ENCODE results near the gene NELL2. TPM values are rescaled to one million over a fixed set of nuclear protein-coding genes. Genes with fewer than 3 reads are reported as not detected.

NELL2 gene
- polyA plus RNA-seq, 3 donors, result 0.09 to 0.98 (median 0.39) TPM

- H4K20me1 ChIP-seq (ENCODE audit: insufficient read depth, low read length), result no peaks in the 10 kb centered on the region
- Mint-ChIP-seq H3K36me3 (no peaks in the 10 kb centered on the region), H3K27me3 (ENCODE audit: low read depth in 3 of 3) (peaks cover 0 to under 1% (median 0%) of the 10 kb centered on the region in 3 donors), H3K27ac (no peak overlapping the region), H3K4me3 (no peak overlapping the region), H3K4me1 (no peaks in the 10 kb centered on the region), H3K9me3 (peaks cover 2 to 18% (median 10%) of the 10 kb centered on the region in 7 donors)
- no peak overlapping the region for H3K4me3 ChIP-seq (replicated peaks in 1 of 3; ENCODE audit: low read depth in 2 of 3, low read length in 3 of 3)
- no peaks in the 10 kb centered on the region for H3K79me2 ChIP-seq (ENCODE audit: insufficient read depth, low read length)
- peaks cover 0 to 6% of the 10 kb centered on the region in 2 donors for H3K9me3 ChIP-seq (replicated peaks in 1 of 2; ENCODE audit: control insufficient read depth in 1 of 2, insufficient read depth in 1 of 2, low read length in 2 of 2)
- no peak overlapping the region for H3K9ac ChIP-seq (ENCODE audit: insufficient read depth, low read length, poor library complexity, severe bottlenecking)
- H3K4me1 ChIP-seq (ENCODE audit: control insufficient read depth in 1 of 2, insufficient read depth in 2 of 2, low read length in 2 of 2), result no peaks in the 10 kb centered on the region
- no peak for DNase-seq
- TF ChIP-seq CTCF (IDR thresholded peaks at IDR 0.05), result no peak
- no peaks in the 10 kb centered on the region for H3K27me3 ChIP-seq (ENCODE audit: control insufficient read depth in 2 of 2, insufficient read depth in 2 of 2, low read length in 2 of 2)
- no peak overlapping the region for H3K4me2 ChIP-seq (replicated peaks; ENCODE audit: extremely low read depth, low read length, poor library complexity, severe bottlenecking)
- H3K27ac ChIP-seq (ENCODE audit: low read depth in 1 of 2, low read length in 2 of 2), result no peak overlapping the region
- intact Hi-C loops (cut with micrococcal nuclease), result no loop called here
- H2AFZ ChIP-seq (ENCODE audit: insufficient read depth, low read depth, low read length, poor library complexity, severe bottlenecking), result no peak overlapping the region
- H3K36me3 ChIP-seq (replicated peaks in 1 of 2; ENCODE audit: control insufficient read depth in 1 of 2, insufficient read depth in 2 of 2, low read length in 2 of 2), result no peaks in the 10 kb centered on the region
- WGBS (ENCODE audit: insufficient coverage), result 100% methylated on average over 1 of the region's 1 CpG
Observed at GRCh38 chr12:44738051-44738450, 138.1 kb downstream of the NELL2 start.

GRCh38 chr12:44728566-44728965 lies 147.5 kb downstream of the NELL2 start:
- TF ChIP-seq CTCF (IDR thresholded peaks at IDR 0.05), result no peak
- H3K4me1 Mint-ChIP-seq, result no peaks in the 10 kb centered on the region
- Histone ChIP-seq H3K36me3 (replicated peaks in 1 of 2; ENCODE audit: control insufficient read depth in 1 of 2, insufficient read depth in 2 of 2, low read length in 2 of 2) (no peaks in the 10 kb centered on the region), H3K4me3 (replicated peaks in 1 of 3; ENCODE audit: low read depth in 2 of 3, low read length in 3 of 3) (no peak overlapping the region), H3K4me1 (ENCODE audit: control insufficient read depth in 1 of 2, insufficient read depth in 2 of 2, low read length in 2 of 2) (no peaks in the 10 kb centered on the region), H3K27me3 (ENCODE audit: control insufficient read depth in 2 of 2, insufficient read depth in 2 of 2, low read length in 2 of 2) (no peaks in the 10 kb centered on the region), H2AFZ (ENCODE audit: insufficient read depth, low read depth, low read length, poor library complexity, severe bottlenecking) (no peak overlapping the region), H3K9me3 (replicated peaks in 1 of 2; ENCODE audit: control insufficient read depth in 1 of 2, insufficient read depth in 1 of 2, low read length in 2 of 2) (no peaks in the 10 kb centered on the region), H3K4me2 (replicated peaks; ENCODE audit: extremely low read depth, low read length, poor library complexity, severe bottlenecking) (no peak overlapping the region), H3K79me2 (ENCODE audit: insufficient read depth, low read length) (no peaks in the 10 kb centered on the region), H3K27ac (ENCODE audit: low read depth in 1 of 2, low read length in 2 of 2) (no peak overlapping the region), H4K20me1 (ENCODE audit: insufficient read depth, low read length) (no peaks in the 10 kb centered on the region), H3K9ac (ENCODE audit: insufficient read depth, low read length, poor library complexity, severe bottlenecking) (no peak overlapping the region)
- no peak overlapping the region for H3K4me3 Mint-ChIP-seq
- H3K36me3 Mint-ChIP-seq, result no peaks in the 10 kb centered on the region
- H3K27me3 Mint-ChIP-seq (ENCODE audit: low read depth in 3 of 3), result peaks cover 0 to 2% (median 0%) of the 10 kb centered on the region in 3 donors
- no CpG with 5 or more reads among the region's 1 CpG for WGBS (ENCODE audit: insufficient coverage)
- no peak overlapping the region for H3K27ac Mint-ChIP-seq
- H3K9me3 Mint-ChIP-seq, result peaks cover 2 to 13% (median 6%) of the 10 kb centered on the region in 7 donors
- no peak for DNase-seq
- intact Hi-C loops (cut with micrococcal nuclease), result no loop called here

Measured in CD14-positive monocyte (primary cell).